GM18499 (cell line): ENCODE results near the gene SF3B3.
A peak's percentile ranks its signal among the peaks of the same experiment; 100 is the strongest.

ENCODE experiments used
- ATAC-seq: cut with Tn5 transposase; IDR thresholded peaks from one replicate; pipeline ENCODE4 v1.9.1; 2021; ENCODE audit warnings: moderate number of reproducible peaks; ENCODE audit not compliant: insufficient read depth, unreplicated experiment

SF3B3 gene

DNA sequence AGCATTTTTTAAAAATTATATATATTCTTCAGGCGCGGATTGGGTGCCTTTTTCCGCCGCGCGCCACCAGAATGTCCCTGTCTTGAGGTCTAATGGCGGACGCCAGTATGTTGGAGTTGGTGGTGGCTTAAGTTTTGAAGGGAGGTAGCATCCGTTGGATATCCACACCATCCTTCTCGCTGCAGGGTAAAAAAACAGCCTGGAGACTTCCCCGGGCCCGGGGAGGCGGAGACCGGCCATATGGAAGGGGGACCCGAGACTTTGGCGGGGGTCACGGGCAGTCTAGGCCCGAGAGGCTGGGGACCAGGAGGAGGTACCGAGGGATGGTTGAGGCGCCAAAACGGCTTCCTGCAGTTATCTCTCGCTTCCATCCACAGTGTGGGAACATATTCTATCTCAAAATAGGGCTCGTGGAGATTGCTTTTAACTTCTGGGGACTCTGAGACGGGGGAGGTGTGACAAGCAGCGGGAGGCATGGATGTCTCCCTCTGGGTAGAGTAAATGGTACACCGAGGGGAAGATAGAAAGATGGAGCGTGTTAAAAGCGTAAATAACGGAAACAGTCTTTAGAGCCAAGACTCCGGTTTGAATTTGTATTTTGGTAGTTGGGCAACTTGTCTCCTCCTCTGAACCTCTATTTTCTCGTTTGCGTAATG lies at the start of gene SF3B3:
Gene SF3B3 (plus strand): TSS at position 74 of the 656 bp plus-strand sequence. CDS start 2,841 bp downstream, outside the sequence.
- ATAC-seq, result peak; percentile 37

DNA sequence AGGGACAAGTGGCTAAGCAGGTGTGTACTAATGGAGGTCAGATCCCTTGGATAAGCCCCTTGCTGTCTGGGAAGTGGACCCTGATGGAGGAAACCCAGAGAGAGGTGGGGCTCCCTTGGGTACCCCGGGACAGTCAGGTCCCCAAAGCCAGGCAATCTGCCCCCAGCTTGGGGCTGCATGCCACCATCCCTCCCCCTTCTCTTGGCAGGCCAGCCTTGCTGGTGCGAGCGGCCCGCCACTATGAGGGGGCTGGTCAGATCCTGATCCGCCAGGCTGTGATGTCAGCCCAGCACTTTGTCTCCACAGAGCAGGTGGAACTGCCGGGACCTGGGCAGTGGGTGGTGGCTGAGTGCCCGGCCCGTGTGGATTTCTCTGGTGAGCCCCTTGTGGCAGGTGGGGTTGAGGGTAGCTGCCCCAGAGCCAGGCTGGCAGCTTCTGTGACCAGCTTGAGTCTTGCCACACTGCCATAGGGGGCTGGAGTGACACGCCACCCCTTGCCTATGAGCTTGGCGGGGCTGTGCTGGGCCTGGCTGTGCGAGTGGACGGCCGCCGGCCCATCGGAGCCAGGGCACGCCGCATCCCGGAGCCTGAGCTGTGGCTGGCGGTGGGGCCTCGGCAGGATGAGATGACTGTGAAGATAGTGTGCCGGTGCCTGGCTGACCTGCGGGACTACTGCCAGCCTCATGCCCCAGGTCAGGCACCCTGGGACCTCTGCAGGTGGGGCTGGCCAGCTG lies 49.1 kb upstream of the SF3B3 start:
- ATAC-seq, result no peak

DNA sequence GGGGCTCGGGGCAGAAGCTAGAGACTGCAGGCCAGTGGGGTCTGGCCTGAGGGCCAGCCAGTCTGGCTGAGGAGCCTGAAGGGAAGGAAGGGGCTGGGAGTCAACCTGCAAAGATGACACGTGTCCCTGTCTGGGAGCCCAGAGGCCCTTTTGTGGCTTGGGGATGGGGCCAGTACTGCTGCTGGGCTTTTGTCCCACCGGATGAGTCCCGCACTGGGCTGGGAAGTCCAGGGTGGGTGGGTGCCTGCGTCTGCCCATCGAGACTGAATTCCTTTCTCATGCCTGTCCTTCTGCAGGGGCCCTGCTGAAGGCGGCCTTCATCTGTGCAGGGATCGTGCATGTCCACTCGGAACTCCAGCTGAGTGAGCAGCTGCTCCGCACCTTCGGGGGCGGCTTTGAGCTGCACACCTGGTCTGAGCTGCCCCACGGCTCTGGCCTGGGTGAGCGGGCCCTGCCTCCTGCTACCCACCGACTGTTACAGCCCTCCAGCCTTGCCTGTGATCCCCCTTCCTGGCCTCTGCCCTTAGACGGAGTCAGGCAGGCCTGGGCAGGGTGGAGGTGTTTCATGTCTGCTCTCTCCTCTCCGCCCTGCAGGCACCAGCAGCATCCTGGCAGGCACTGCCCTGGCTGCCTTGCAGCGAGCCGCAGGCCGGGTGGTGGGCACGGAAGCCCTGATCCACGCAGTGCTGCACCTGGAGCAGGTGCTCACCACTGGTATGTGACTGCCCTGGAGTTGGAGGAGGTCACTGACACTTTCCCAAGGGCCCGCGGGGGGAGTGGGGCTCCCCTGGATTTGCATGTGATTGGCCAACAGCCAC lies 48.4 kb upstream of the SF3B3 start:
- ATAC-seq, result no peak

DNA sequence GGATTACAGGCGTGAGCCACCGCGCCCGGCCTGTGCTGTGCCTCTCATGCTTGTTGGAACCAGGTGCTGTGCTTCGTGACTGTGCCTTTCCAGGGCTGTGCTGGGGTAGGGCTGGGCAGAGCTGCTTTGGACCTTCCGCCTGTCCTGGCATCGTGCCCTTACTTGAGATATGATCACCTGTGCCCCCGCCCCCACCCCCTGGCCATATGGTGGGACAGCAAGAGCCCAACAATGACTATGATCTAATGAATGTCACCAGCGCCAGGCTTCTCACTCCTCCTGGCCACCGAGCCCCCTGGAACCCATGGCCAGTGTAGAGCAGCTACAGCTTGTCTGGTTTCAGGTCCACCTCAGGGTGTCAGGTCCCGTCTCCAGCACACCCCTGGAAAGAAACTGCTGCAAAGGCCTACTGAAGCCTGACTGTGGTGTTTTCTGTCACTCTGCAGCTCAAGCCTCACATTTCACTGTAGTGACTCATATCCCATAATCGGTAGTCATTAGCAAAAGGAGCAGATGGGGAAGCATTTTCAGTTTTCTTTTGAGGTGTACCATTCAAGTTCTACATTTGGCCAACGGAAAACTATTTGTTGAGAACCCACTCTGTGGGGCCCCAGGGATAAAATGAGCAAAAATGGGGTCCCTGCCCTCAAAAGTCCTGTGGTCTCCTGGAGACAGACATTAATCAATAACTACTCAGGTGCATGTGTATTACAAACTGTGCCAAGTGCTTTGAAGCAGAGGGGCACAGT lies 47.2 kb upstream of the SF3B3 start:
- peak; percentile 77 for ATAC-seq

DNA sequence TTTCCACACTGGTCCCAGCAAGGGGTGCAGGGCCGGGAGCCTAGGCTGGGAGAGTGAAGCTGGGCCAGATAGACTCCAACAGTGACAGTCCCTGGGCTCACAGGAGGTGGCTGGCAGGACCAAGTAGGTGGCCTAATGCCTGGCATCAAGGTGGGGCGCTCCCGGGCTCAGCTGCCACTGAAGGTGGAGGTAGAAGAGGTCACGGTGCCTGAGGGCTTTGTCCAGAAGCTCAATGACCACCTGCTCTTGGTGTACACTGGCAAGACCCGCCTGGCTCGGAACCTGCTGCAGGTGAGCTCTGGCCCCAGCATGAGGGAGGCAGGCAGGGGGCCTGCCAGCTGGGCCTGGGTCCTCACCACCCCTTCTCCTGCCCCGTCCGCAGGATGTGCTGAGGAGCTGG lies 45.4 kb upstream of the SF3B3 start:
- ATAC-seq, result no peak

DNA sequence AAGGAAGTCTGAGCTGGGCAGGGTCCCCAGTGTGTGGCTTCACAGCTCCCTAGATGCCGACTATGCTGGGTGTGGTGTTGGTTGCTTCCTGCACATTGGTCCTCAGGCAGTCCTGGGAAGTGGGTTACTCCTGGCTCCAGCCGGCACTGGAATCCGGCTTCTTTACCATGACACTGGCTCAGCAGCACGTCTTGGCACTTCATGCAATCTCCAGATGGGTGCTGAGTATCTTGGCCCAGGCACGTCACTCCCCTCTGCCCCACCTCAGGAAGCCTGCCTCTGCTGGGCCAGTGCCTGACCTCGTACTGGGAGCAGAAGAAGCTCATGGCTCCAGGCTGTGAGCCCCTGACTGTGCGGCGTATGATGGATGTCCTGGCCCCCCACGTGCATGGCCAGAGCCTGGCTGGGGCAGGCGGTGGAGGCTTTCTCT lies 44.7 kb upstream of the SF3B3 start:
- no peak for ATAC-seq

DNA sequence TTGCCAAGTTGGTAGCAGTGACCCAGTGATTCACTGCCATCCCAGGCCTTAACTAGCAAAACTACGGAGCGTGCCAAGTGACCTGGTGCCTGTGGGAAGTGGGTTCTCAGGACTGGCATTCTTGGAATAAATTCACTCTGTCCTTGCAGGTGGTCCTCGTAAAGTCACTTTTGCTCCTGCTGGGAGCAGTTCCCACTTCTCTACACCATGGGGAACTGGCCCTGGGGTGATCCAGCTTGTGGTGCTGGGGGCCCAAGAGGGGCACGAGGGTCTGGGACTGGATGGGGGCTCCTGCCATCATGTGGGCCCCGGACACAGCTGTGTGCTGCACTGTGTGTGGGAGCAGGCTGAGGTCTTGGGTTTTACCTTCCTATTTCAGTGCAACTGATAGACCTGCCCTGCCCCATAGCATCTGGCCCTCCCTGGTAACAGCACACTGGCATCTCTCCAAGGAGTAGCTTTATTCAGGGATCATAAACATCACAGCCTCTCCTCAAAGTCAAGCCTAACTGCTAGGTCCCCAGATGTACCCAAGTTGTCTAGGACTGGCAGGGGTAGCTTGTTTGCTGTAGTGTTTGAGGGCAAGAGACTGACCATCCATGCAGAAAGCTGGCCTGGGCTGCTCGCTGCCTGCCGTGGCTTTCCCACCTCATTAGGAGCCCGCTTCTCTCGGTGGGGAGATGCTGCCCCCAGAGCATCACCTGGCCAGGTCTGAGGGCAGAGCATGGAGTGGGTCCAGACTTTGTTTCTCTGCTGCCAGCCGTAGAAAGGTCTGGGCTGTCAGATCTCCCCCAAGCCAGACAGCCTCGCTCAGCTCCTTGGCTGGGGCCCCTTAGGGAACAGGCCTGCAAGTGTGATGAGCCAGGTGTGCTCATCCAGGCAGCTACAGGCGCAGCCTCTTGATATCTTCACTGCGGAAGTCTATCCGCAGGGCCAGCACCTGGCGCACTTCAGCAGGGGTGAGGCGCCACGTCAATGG lies 43.2 kb upstream of the SF3B3 start:
- no peak for ATAC-seq

DNA sequence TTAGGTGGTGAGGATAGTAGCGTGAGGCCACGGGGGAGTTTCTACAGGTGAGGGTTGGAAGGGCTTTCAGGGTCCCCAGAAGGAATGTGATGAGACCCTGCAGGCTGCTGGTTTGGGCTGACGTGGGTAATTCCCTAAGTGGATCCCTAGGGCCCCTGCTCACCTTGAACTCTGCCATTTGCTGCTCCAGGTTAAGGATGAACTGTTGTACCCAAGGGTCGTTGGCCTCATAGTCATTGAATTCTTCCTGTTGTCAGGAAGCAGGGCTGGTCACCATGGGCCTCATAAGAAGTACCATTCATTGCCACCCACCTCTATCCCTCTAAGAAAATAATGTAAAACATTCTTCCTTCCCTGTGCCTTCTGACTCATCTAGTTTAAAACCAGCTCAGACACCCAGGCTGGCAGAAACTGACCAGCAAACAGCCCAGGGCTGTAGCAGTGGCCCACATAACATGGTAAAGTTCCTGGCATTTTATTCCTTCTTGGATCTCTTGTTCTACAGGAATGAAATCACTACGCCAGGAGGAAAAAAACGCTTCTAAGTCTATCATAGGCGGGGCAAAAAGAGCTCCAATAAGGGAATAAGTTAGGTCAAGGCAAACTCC lies 41.6 kb upstream of the SF3B3 start:
- ATAC-seq, result no peak

DNA sequence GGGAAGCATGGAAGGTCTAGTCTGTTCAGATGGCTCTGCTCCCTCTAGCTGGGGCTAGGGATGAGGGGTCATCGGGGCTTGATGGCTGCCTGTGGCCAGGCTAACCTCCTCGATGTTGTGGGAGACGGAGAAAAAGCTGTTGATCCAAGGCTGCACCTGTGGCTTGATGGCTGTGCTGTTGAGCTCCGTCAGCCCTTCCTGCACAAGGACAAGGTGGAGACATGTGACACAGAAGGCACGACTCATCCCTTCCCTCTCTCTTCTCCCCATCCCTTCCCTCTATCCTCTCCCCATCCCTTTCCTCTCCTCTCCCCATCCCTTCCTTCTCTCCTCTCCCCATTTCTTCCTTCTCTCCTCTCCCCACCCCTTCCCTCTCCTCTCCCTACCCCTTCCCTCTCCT lies 41.0 kb upstream of the SF3B3 start:
- ATAC-seq, result no peak

DNA sequence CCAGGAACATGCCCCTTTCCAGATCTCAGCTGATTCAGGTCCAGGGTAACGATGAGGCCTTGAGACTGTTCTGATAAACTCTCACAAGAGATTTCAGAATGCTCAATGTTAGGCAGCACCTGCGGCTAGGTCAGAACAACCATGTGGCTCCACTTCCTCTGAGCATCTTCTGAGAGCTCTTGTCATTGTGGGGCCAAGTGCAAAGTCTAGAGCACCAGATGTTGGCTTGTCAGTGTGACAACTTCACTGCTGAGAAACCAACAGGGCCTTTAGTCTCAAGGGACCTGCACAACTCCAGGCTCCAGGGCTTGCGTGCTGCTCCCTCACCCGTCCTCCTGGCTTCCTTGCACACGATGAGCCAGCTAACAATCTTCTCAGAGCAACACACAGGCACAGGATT lies 40.2 kb upstream of the SF3B3 start:
- no peak for ATAC-seq

DNA sequence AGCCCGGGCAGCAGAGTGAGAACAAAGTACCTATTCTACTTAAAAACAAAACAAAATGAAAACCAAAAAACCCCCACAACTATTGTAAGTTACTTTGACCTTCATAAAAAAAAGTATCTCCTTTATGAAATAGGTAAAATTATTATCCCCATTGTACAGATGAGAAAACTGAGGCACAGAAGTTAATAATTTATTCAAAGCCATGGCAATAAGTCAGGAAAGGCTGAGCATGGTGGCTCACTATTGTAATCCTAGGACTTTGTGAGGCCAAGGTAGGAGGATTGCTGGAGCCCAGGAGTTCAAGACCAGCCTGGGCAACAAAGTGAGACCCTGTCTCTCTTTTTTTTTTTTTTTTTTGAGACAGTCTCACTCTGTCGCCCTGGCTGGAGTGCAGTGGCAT lies 38.7 kb upstream of the SF3B3 start:
- no peak for ATAC-seq

DNA sequence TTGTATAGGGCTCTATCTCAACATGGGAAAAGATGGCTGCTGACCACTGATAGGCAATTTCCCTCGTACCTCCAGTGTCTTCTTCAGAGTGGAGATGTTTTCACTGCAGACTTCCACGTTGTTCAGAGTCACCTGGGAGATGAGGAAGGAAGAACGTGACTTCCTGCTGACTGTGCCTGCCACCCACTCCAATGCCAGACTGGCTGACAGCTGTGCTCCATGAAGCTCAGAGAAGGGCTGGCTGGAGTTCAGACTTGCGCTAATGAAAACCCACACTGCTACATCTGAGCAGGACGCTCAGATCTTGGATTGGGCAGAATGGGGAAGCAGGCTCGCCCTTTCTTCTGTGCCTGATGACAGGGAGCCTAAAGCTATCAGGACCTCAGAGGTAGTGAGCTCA lies 33.4 kb upstream of the SF3B3 start:
- no peak for ATAC-seq

DNA sequence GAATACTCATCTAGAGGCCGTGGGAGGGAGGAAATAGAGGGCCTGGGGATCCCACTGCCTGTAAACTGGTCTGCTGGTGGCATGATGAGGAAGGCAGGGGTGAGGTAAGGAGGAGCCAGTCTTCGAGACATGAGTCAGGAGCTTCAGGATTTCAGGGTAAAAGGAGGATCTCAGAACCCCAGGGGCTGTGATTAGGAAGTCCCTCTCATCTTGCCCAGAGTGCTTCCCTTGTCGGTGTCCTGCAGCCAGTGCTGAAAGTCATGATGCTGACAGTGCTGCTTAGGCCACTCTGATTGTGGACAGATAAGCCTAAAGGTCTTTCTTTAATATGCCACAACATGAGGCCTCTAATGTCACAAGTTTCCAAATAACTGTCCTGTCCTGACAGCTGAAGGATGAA lies 29.8 kb upstream of the SF3B3 start:
- no peak for ATAC-seq

DNA sequence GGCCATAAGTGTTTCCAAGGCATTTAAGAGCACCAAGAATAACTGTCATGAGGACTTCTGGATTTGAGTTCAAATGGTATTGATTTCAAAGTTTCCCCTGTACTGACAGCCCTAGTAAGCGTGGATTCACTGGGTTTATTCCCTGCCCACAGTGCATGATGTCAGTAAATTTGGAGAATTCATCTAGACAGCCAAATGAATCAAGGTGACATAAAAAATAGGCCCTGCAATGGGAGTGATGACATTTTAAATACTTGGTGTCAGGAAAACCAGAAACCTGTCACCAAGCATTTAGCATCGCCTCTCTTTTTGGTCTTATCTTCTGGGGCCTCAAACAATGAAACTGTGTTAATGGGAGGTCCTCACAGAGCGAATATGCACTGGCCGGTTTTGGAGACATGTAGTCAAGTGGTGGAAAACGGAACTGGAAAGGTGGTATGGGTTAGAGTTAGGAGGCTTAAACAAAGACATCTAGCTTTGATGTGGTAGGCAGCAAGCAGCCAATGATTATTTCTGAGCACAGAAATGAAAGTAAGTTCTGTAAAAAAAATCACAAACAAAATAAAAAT lies 29.3 kb upstream of the SF3B3 start:
- ATAC-seq, result no peak

DNA sequence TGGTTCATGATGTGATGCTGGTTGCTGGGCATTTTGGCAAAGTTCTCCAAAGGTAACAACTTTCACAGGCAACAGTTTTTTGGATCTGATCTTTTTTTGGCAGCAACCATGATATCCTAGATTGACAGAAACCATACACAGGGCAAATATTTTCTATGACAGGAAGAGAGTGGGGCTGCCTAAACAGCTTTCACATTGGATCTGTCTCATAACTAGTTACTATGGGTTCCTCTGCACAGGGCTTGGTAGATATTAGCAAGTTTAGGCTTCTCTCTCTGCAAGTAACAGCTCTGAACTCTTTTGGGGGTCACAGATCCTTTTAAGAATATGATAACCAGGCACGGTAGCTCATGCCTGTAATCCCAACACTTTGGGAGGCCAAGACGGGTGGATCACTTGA lies 28.8 kb upstream of the SF3B3 start:
- no peak for ATAC-seq

DNA sequence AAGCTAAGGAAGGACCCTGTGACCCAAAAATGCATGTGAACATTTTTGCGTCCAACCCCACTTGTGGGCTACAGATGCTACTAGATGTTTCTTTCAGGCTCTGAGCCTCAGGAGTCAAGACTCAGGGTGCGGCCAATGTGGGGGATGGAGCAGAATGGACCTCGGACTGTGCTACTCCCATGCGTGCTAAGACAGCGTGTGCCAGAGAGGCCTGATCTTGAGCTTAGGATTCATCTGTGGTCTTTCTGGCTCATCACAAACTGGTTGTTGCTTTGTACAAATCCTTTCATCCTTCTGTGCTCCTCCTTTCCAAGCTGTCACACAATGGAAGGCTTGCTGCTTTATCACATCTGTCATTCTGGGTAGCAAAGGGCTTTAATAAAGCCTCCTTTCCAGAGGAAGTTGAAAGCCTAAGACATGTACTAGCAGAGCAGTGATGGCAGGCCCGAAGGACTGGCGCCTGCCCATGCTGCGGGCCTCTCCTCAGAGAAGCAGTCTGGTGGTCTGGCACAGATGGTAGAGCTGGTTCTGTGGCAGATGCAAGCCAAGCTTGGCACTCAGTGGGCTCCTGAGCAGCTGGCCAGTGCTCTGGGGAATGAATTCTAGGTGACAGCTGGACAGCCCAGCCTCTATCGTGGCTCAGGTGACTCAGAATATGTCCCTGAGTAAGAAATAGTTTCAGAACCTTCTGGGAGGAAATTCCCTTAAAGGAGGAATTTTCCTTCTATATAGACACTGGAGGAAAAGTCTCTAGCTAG lies 28.0 kb upstream of the SF3B3 start:
- no peak for ATAC-seq

DNA sequence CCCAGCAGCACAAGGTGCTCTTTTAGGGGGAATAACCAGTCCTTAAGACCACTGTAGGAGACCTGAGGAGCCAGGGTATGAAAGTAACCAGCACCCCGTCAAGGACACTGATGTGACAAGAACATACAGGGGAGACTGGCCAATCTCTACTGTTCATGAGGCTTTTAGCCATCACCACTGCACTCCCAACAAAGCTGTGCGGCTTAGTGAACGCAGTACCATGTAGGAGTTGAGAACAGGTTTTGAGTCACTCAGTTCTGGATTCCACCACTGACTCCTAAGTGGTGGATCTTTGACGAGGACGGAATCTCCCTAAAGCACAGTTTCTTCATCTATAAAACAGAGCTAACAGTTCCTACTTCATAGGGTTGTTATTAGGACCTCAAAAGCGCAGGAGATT lies 27.1 kb upstream of the SF3B3 start:
- no peak for ATAC-seq

DNA sequence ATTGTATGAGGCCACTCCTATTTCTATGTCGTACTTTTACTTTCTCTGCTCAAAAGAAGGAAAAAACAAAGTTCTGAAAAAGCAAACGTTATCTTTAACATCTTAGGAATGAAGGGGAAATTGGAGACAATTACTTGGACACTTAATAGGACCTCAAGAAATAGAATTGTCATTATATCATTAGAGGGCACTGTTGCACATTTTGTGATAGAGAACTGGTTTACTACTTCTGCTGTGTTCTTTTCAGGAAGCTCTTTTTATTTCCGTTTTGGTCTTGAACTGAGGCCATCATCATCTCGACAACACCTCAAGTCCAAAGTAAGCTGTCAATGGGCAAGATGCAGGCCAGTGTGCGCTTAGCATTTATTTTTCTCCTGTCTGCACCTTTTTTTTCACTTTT lies 14.9 kb upstream of the SF3B3 start:
- ATAC-seq, result no peak
